ENCODE measurements around the gene MT2A. TPM values are rescaled to one million over a fixed set of nuclear protein-coding genes. Genes with fewer than 3 reads are reported as not detected.

MT2A gene
- total and polyA plus RNA-seq, 12 donors = 43.8 to 6,828 (median 557) TPM

DNA sequence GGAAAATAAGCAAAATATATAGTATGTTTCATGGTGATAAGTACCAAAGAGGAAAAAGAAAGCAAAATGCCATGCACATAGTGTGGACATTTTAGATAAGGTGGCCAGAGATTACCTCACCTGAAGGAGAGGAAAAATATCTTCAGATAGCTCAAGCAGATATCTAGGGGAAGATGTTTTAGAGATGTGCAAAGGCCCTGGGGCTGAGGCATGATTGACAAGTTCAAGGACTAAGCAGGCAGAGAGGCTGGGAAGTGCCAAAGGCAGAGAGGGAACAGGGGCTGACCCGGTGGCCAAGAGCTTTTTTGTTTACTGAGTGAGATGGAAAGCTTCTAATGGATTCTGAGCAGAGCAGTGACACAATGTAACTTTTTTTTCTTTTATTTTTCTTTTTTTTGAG lies 47.9 kb upstream of the MT2A start:
- TF ChIP-seq CTCF (IDR thresholded peaks at IDR 0.05) = no peak
- intact Hi-C loops (cut with DNase I) = no loop called here
- Histone ChIP-seq H3K4me1 (replicated peaks in 1 of 2) (no peaks in the 10 kb centered on the region), H3K27me3 (no peaks in the 10 kb centered on the region), H3K27ac (no peak overlapping the region), H3K36me3 (replicated peaks in 1 of 2) (no peaks in the 10 kb centered on the region), H3K9me3 (replicated peaks in 1 of 3) (no peaks in the 10 kb centered on the region), H3K4me3 (no peak overlapping the region)
- 27 to 68% (median 48%) methylated on average over 1 of the region's 1 CpG for WGBS, 4 donors
- no peak for DNase-seq

DNA sequence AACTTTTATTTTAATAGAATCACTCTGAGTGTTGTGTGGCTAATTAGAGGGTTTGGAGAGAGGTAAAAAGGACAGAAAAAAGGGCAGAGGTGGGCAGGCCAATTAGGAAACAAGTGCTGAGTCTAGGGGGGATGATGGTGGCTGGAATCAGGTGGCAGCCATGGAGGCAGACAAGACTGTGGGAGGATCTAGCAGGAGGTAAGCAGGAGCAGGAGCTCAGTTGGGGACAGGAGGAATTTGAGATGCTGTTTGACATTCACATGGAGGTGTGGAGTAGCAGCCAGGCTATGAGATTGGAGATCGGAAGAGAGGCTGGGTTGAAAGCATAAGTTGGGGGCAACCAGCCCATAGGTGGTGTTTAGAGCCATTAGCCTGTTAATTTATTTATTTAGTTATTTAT lies 47.3 kb upstream of the MT2A start:
- intact Hi-C loops (cut with DNase I) = no loop called here
- Histone ChIP-seq H3K4me1 (replicated peaks in 1 of 2) (no peaks in the 10 kb centered on the region), H3K4me3 (no peak overlapping the region), H3K36me3 (replicated peaks in 1 of 2) (no peaks in the 10 kb centered on the region), H3K27me3 (no peaks in the 10 kb centered on the region), H3K9me3 (replicated peaks in 1 of 3) (no peaks in the 10 kb centered on the region), H3K27ac (no peak overlapping the region)
- 50 to 84% (median 69%) methylated on average over 1 of the region's 1 CpG for WGBS, 4 donors
- TF ChIP-seq POLR2A (IDR thresholded peaks at IDR 0.05) (no peak), CTCF (IDR thresholded peaks at IDR 0.05) (no peak)
- no peak for DNase-seq

GRCh38 chr16:56564793-56565477 lies 43.4 kb upstream of the MT2A start, which contains the start of gene MT4:
TSS of gene MT4 (plus strand) at chr16:56565073. CDS start at chr16:56565129, 56 bp downstream.
- Histone ChIP-seq H3K36me3 (replicated peaks in 1 of 2) (no peaks in the 10 kb centered on the region), H3K4me1 (replicated peaks in 1 of 2) (peaks cover 0 to 2% of the 10 kb centered on the region in 2 donors), H3K9me3 (replicated peaks in 1 of 3) (no peaks in the 10 kb centered on the region), H3K4me3 (no peak within 1 kb of the TSS), H3K27me3 (no peaks in the 10 kb centered on the region), H3K27ac (no peak within 1 kb of the TSS)
- no peak for DNase-seq
- intact Hi-C loops (cut with DNase I) = no loop called here
- WGBS, 4 donors = 79 to 90% (median 83%) methylated on average over 7 to 12 of the region's 12 CpGs
- no peak for TF ChIP-seq POLR2A (IDR thresholded peaks at IDR 0.05)

DNA sequence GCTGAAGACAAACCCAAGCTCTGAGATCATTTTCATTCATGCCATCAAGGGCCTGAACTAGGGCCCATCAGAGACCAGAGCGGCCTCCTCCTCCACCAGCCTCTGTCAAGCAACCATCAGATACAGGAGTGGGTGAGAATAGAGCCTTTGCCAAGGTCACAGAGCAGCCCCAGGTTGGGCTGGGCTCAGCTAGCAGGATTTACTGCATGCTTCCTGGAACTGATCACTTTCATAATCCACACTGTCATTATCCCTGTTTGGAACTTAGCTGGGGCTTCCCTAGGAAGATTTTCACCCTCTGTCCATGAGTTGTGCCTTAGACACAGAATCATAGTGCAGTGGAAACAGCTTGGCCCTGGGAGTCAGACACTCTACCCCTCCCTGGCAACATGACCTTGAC lies 38.4 kb upstream of the MT2A start:
- WGBS, 4 donors = 83 to 94% (median 89%) methylated on average over 1 of the region's 1 CpG
- DNase-seq = peak in 5 of 7 donors; percentile 32 to 69 (median 51)

More for the DNA sequence above, 38.4 kb upstream of the MT2A start:
- intact Hi-C loops (cut with DNase I) = no loop called here
- Histone ChIP-seq H3K4me1 (replicated peaks in 1 of 2) (peaks cover 0 to 6% of the 10 kb centered on the region in 2 donors), H3K27ac (peak overlapping the region in 1 of 5 donors; percentile 6), H3K9me3 (replicated peaks in 1 of 3) (no peaks in the 10 kb centered on the region), H3K4me3 (no peak overlapping the region), H3K36me3 (replicated peaks in 1 of 2) (no peaks in the 10 kb centered on the region), H3K27me3 (no peaks in the 10 kb centered on the region)
- TF ChIP-seq POLR2A (IDR thresholded peaks at IDR 0.05) = no peak
- no peak for TF ChIP-seq CTCF (IDR thresholded peaks at IDR 0.05)
